ENCODE measurements around the gene NTN1.

NTN1 gene

DNA sequence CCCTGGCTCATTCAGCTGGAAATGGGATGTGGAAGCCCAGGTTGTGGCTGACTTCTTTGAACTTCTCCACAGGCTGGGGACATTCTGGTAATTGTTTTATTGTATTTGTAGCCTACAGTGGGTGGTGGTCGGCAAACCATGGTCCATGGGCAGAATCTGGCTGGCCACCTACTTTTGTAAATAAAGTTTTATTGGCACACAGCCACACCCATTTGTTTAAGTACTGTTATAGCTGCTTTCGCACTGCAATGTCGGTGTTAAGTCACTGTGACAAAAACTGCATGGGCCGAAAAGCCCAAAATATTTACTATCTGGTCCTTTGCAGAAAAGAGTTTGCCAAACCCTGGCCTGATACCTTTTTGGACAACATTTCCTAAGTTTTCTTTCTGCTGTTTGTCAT, 86.2 kb downstream of the NTN1 start:
- H3K27me3 ChIP-seq (ENCODE audit: insufficient read depth, low read depth) = no peaks in the 10 kb centered on the region
- H3K27ac ChIP-seq = no peak overlapping the region
- TF ChIP-seq, protein P1, sequence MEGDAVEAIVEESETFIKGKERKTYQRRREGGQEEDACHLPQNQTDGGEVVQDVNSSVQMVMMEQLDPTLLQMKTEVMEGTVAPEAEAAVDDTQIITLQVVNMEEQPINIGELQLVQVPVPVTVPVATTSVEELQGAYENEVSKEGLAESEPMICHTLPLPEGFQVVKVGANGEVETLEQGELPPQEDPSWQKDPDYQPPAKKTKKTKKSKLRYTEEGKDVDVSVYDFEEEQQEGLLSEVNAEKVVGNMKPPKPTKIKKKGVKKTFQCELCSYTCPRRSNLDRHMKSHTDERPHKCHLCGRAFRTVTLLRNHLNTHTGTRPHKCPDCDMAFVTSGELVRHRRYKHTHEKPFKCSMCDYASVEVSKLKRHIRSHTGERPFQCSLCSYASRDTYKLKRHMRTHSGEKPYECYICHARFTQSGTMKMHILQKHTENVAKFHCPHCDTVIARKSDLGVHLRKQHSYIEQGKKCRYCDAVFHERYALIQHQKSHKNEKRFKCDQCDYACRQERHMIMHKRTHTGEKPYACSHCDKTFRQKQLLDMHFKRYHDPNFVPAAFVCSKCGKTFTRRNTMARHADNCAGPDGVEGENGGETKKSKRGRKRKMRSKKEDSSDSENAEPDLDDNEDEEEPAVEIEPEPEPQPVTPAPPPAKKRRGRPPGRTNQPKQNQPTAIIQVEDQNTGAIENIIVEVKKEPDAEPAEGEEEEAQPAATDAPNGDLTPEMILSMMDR (conservative IDR thresholded peaks at IDR 0.05; ENCODE audit: low read depth, low read length) = no peak
- H3K4me2 ChIP-seq = no peak overlapping the region
- H3K36me3 ChIP-seq (ENCODE audit: insufficient read depth) = no peaks in the 10 kb centered on the region
- H3K9ac ChIP-seq = no peak overlapping the region
- H4K20me1 ChIP-seq (ENCODE audit: insufficient read depth) = no peaks in the 10 kb centered on the region
- no peak overlapping the region for H3K4me3 ChIP-seq (IDR thresholded peaks at IDR 0.05; ENCODE audit: insufficient read depth, low read depth, low read length)
- H3K79me2 ChIP-seq (ENCODE audit: insufficient read depth, low read depth) = no peaks in the 10 kb centered on the region
- H2AFZ ChIP-seq (ENCODE audit: low read depth) = no peak overlapping the region
- H3K4me1 ChIP-seq (ENCODE audit: low read depth, poor library complexity, severe bottlenecking) = no peaks in the 10 kb centered on the region

DNA sequence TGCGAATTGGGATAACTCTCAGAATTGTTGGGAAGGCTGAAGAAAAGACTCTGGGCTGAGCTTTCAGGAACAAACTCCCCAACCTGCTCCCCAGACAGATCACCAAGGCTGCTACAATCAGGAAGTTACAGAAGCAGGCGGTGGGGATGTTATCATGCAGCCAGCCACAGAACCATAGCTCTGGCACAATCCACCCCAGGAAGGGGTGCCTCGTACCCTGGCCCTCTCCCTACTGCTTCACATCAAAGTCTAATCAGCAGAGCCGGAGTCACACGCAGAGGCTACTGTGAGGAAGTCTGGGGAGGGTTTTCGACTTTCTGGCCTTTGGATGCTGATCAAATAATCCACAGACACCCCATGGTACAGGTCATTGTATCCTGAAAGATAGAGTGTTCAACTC, 86.8 kb downstream of the NTN1 start:
- no peaks in the 10 kb centered on the region for H3K36me3 ChIP-seq (ENCODE audit: insufficient read depth)
- no peaks in the 10 kb centered on the region for H3K27me3 ChIP-seq (ENCODE audit: insufficient read depth, low read depth)
- no peaks in the 10 kb centered on the region for H3K4me1 ChIP-seq (ENCODE audit: low read depth, poor library complexity, severe bottlenecking)
- no peak overlapping the region for H3K4me3 ChIP-seq (IDR thresholded peaks at IDR 0.05; ENCODE audit: insufficient read depth, low read depth, low read length)
- no peaks in the 10 kb centered on the region for H3K79me2 ChIP-seq (ENCODE audit: insufficient read depth, low read depth)
- H2AFZ ChIP-seq (ENCODE audit: low read depth) = no peak overlapping the region
- no peak overlapping the region for H3K27ac ChIP-seq
- no peak overlapping the region for H3K9ac ChIP-seq
- no peaks in the 10 kb centered on the region for H4K20me1 ChIP-seq (ENCODE audit: insufficient read depth)
- H3K4me2 ChIP-seq = no peak overlapping the region
- TF ChIP-seq, protein P1 (conservative IDR thresholded peaks at IDR 0.05; ENCODE audit: low read depth, low read length) = no peak

DNA sequence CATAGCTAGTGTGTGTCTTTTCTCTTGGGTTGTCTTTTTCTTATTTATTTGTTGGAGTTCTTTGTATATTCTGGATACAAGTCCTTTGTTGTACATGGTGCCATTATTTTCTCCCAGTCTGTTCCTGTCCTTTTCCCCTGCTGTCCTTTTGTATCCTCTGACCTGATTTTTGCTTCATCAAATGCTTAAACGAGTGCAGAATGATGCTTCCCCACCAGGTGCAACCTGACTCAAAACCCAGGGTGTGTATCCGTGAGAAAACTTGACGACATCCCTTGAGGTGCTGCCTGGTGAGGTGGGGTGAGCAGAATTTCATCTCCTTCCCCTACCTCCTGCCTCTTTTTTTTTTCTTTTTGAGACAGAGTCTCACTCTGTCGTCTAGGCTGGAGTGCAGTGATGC, 88.6 kb downstream of the NTN1 start:
- H3K27ac ChIP-seq = no peak overlapping the region
- no peaks in the 10 kb centered on the region for H3K36me3 ChIP-seq (ENCODE audit: insufficient read depth)
- H3K27me3 ChIP-seq (ENCODE audit: insufficient read depth, low read depth) = no peaks in the 10 kb centered on the region
- no peaks in the 10 kb centered on the region for H4K20me1 ChIP-seq (ENCODE audit: insufficient read depth)
- TF ChIP-seq, protein P1 (conservative IDR thresholded peaks at IDR 0.05; ENCODE audit: low read depth, low read length) = no peak
- no peak overlapping the region for H3K9ac ChIP-seq
- no peaks in the 10 kb centered on the region for H3K4me1 ChIP-seq (ENCODE audit: low read depth, poor library complexity, severe bottlenecking)
- no peak overlapping the region for H3K4me2 ChIP-seq
- no peaks in the 10 kb centered on the region for H3K79me2 ChIP-seq (ENCODE audit: insufficient read depth, low read depth)
- H3K4me3 ChIP-seq (IDR thresholded peaks at IDR 0.05; ENCODE audit: insufficient read depth, low read depth, low read length) = no peak overlapping the region
- no peak overlapping the region for H2AFZ ChIP-seq (ENCODE audit: low read depth)

DNA sequence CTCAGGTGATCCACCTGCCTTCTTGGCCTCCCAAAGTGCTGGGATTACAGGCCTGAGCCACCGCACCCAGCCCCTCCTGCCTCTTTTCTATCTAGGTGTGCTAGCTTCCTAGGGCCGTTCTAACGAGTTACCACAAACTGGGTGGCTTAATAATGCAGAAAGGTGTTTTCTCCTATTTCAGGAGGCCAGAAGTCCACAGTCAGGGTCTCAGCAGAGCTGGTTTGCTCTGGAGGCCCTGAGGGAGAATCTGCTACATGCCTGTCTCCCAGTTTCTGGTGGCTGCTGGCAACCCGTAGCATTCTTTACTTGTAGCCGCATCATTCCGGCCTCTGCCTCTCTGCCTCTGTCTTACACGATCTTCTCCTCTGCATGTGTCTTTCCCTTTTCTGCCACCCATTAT, 89.2 kb downstream of the NTN1 start:
- Histone ChIP-seq H3K36me3 (ENCODE audit: insufficient read depth) (no peaks in the 10 kb centered on the region), H4K20me1 (ENCODE audit: insufficient read depth) (no peaks in the 10 kb centered on the region), H3K27ac (no peak overlapping the region), H3K79me2 (ENCODE audit: insufficient read depth, low read depth) (no peaks in the 10 kb centered on the region), H3K4me2 (no peak overlapping the region), H3K4me3 (IDR thresholded peaks at IDR 0.05; ENCODE audit: insufficient read depth, low read depth, low read length) (no peak overlapping the region), H2AFZ (ENCODE audit: low read depth) (no peak overlapping the region), H3K27me3 (ENCODE audit: insufficient read depth, low read depth) (no peaks in the 10 kb centered on the region), H3K9ac (no peak overlapping the region), H3K4me1 (ENCODE audit: low read depth, poor library complexity, severe bottlenecking) (no peaks in the 10 kb centered on the region)
- TF ChIP-seq, protein P1 (conservative IDR thresholded peaks at IDR 0.05; ENCODE audit: low read depth, low read length) = no peak

All from KMS-11 (cell line).